ENCODE measurements around the gene INTS7. TPM values are rescaled to one million over a fixed set of nuclear protein-coding genes. Genes with fewer than 3 reads are reported as not detected.
"Not testable (repeated sequence)": the region's sequence is repeated elsewhere in the genome, so short reads cannot be mapped to it uniquely, and the experiment has no call there.

The INTS7 gene
- total and polyA plus RNA-seq, 8 donors, result 18.9 to 28.7 (median 22.1) TPM

- H3K4me1 ChIP-seq, result no peaks in the 10 kb centered on the region
- DNase-seq (no peak), ATAC-seq (no peak)
- no peaks in the 10 kb centered on the region for H3K27me3 ChIP-seq
- no peak for TF ChIP-seq CTCF (IDR thresholded peaks at IDR 0.05)
- H3K4me3 ChIP-seq, result no peak overlapping the region
- H3K36me3 ChIP-seq, result peaks cover 0 to 35% of the 10 kb centered on the region in 2 donors
- no peaks in the 10 kb centered on the region for H3K9me3 ChIP-seq
- H3K27ac ChIP-seq, result no peak overlapping the region
- intact Hi-C loops (cut with DNase I), result no loop called here
Observed at GRCh38 chr1:212007886-212008285, 27.5 kb downstream of the INTS7 start.

GRCh38 chr1:212007178-212007577, 28.2 kb downstream of the INTS7 start:
- no peak for DNase-seq
- Histone ChIP-seq H3K4me3 (no peak overlapping the region), H3K9me3 (no peaks in the 10 kb centered on the region), H3K27ac (no peak overlapping the region), H3K36me3 (peaks cover 0 to 36% of the 10 kb centered on the region in 2 donors), H3K27me3 (no peaks in the 10 kb centered on the region), H3K4me1 (no peaks in the 10 kb centered on the region)
- no peak for ATAC-seq
- no peak for TF ChIP-seq CTCF (IDR thresholded peaks at IDR 0.05)
- intact Hi-C loops (cut with DNase I), result no loop called here

- intact Hi-C loops (cut with DNase I), result no loop called here
- H3K9me3 ChIP-seq, result no peaks in the 10 kb centered on the region
- H3K4me1 ChIP-seq, result no peaks in the 10 kb centered on the region
- no peak overlapping the region for H3K4me3 ChIP-seq
- ATAC-seq (no peak), DNase-seq (no peak)
- no peak overlapping the region for H3K27ac ChIP-seq
- peaks cover 0 to 53% of the 10 kb centered on the region in 2 donors for H3K36me3 ChIP-seq
- no peak for TF ChIP-seq CTCF (IDR thresholded peaks at IDR 0.05)
- no peaks in the 10 kb centered on the region for H3K27me3 ChIP-seq
Observed at GRCh38 chr1:212004895-212005608, 30.3 kb downstream of the INTS7 start.

- no peak overlapping the region for H3K4me3 ChIP-seq
- no peak for TF ChIP-seq CTCF (IDR thresholded peaks at IDR 0.05)
- peaks cover 0 to 59% of the 10 kb centered on the region in 2 donors for H3K36me3 ChIP-seq
- no peaks in the 10 kb centered on the region for H3K27me3 ChIP-seq
- ATAC-seq (no peak), DNase-seq (no peak)
- intact Hi-C loops (cut with DNase I), result no loop called here
- no peak overlapping the region for H3K27ac ChIP-seq
- H3K4me1 ChIP-seq, result no peaks in the 10 kb centered on the region
- no peaks in the 10 kb centered on the region for H3K9me3 ChIP-seq
Observed at GRCh38 chr1:212002536-212002935, 32.8 kb downstream of the INTS7 start.

- H3K27ac ChIP-seq; ATAC-seq; intact Hi-C loops (cut with DNase I); DNase-seq; H3K4me1 ChIP-seq; H3K27me3 ChIP-seq; H3K4me3 ChIP-seq; H3K9me3 ChIP-seq: not testable (repeated sequence)
- peaks cover 0 to 42% of the 10 kb centered on the region in 2 donors for H3K36me3 ChIP-seq
Observed at GRCh38 chr1:211997426-211997825, 37.9 kb downstream of the INTS7 start.

GRCh38 chr1:211991695-211992094, 43.7 kb downstream of the INTS7 start:
- intact Hi-C loops (cut with DNase I), result no loop called here

More at GRCh38 chr1:211991695-211992094, 43.7 kb downstream of the INTS7 start:
- Histone ChIP-seq H3K4me3 (no peak overlapping the region), H3K9me3 (no peaks in the 10 kb centered on the region), H3K36me3 (peaks cover 0 to 6% of the 10 kb centered on the region in 2 donors), H3K27ac (no peak overlapping the region), H3K27me3 (no peaks in the 10 kb centered on the region), H3K4me1 (no peaks in the 10 kb centered on the region)
- no peak for DNase-seq
- no peak for ATAC-seq
- TF ChIP-seq CTCF (IDR thresholded peaks at IDR 0.05), result no peak
